GM12865 (cell line): ENCODE measurements around the gene SPRED2.

Experiments
- DNase-seq: peaks from one replicate; pipeline ENCODE4 v3.0.0; 2010; ENCODE audit warnings: low read depth
- H3K4me3 ChIP-seq: 2 replicates; pipeline ENCODE4 v1.5.1; 2011; ENCODE audit warnings: mild to moderate bottlenecking, low read depth, low read length, control low read depth
- CTCF ChIP-seq: IDR thresholded peaks from 2 replicates; pipeline ENCODE4 v1.5.1; 2011; ENCODE audit warnings: low read length, control low read depth, low read depth, inconsistent platforms; ENCODE audit not compliant: insufficient read depth; ENCODE audit errors: missing control alignments

The SPRED2 gene

DNA sequence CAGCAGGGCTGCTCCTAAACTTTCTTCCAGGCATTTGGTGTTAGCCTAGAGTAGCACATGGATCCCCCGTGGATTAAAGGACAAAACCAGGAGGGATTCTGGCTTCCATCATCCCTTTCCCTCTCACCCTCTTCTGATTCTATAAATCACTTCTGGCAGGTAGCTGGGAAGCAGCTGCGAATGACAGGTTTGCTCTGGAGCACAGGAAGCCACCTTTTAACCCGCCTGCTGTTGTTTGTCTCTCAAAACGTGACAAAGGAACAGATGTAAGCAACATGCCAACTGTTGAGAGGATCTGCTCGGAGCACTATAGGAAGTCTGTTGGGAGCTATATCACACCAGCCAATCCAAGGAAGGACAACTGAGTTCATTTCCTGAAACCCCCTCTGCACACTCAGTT, 102.9 kb downstream of the SPRED2 start:
- DNase-seq: no peak
- TF ChIP-seq CTCF: no peak
- H3K4me3 ChIP-seq: no peak overlapping the region

- DNase-seq: no peak
- no peak for TF ChIP-seq CTCF
- no peak overlapping the region for H3K4me3 ChIP-seq
These were observed 106.1 kb downstream of the SPRED2 start for GRCh38 chr2:65326276-65326675.

- DNase-seq: no peak
- TF ChIP-seq CTCF: no peak
- no peak overlapping the region for H3K4me3 ChIP-seq
These were observed 107.3 kb downstream of the SPRED2 start for GRCh38 chr2:65325066-65325465.

DNA sequence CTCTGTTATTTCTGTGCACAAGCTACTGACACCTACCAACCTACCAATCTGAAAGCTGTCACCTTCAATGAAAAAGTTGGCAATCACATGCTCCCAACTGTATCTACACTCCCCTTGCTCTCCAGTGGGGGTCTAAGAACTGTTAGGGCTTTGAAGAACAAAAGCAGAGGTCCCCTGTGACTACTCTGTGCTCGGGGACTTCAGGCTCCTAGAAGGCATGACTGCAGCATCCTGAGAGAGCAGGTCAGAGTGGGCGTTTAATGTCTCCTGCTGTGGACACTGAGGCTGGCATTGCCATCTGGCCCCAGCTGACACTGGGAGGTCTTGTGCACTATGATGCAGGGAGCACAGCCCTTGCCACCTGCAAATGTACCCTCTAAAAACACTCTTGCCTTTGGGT, 111.5 kb downstream of the SPRED2 start:
- H3K4me3 ChIP-seq: no peak overlapping the region
- no peak for DNase-seq
- TF ChIP-seq CTCF: no peak

GRCh38 chr2:65320042-65320725, 112.2 kb downstream of the SPRED2 start:
- H3K4me3 ChIP-seq: no peak overlapping the region
- peak; percentile 51 for TF ChIP-seq CTCF
- peak; percentile 73 for DNase-seq

DNA sequence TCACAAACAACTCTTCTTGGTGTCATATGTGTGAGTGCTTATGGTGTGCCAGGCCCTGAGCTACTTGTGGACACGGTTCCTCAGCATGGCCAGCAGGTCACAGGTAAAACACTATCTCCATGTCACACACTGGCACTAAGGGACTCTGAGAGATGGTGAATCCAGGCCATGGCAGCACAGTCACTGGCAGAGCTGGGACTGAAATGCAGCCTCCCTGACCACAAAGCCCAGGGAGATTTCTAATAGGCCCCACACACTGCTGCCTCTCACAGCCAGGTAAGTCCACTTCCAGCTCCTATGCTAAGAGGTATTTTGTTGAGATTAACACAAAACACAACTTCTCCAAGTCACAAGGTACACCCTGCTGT, 112.7 kb downstream of the SPRED2 start:
- H3K4me3 ChIP-seq: no peak overlapping the region
- no peak for DNase-seq
- TF ChIP-seq CTCF: no peak

DNA sequence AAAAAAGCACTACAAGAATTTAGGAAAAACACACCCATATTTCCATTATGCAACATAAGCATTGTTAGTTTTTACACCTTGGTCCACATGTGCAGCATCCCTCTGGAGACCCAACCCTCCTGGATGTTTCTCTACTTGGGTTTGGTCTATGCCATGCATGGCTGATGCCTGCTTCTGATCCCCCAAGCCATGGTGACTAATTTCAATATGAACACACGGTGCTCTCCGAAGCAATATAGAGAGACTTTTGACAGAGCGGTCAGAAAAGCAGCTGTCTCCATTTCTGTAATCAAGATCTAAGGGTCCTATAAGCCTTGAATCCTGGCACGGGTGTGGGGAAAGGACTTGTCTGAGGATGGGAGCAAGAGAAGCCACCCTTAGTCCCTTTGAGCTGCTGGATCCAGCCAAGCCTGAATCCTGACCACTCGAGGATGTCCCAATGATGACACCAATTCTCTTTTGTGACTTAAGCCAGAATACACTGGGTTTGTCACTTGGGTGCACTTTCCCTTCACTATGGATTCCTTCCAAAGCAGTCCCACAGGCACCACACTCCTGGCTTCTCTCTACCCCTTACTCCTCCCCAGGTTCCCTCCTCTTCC, 113.2 kb downstream of the SPRED2 start:
- no peak for TF ChIP-seq CTCF
- peak; percentile 32 for DNase-seq
- H3K4me3 ChIP-seq: no peak overlapping the region
